GM11168 (cell line): ENCODE data around the gene OPCML.

Experiments used
- in situ Hi-C: fragments of 300-500 bp; cut with MboI; formaldehyde crosslinking; loops from one replicate; pipeline ENCODE4 v1.12.0; 2022; ENCODE audit warnings: low sequenced_read_pairs; ENCODE audit not compliant: unreplicated experiment

OPCML gene

GRCh38 chr11:133020372-133020714 lies 512.0 kb downstream of the OPCML start:
- in situ Hi-C loops: no loop called here

- in situ Hi-C loops: no loop called here
These were observed 512.5 kb downstream of the OPCML start for GRCh38 chr11:133019545-133020371.

- in situ Hi-C loops: no loop called here
These were observed 516.8 kb downstream of the OPCML start for GRCh38 chr11:133015457-133015856.

- in situ Hi-C loops: no loop called here
These were observed 518.0 kb downstream of the OPCML start for GRCh38 chr11:133014337-133014736.

- in situ Hi-C loops: no loop called here
These were observed 519.5 kb downstream of the OPCML start for GRCh38 chr11:133012803-133013202.

- in situ Hi-C loops: no loop called here
These were observed 520.7 kb downstream of the OPCML start for GRCh38 chr11:133011604-133012003.

- in situ Hi-C loops: no loop called here
These were observed 525.2 kb downstream of the OPCML start for GRCh38 chr11:133007027-133007584.

- in situ Hi-C loops: no loop called here
These were observed 527.9 kb downstream of the OPCML start for GRCh38 chr11:133004369-133004768.

GRCh38 chr11:132999516-132999915 lies 532.8 kb downstream of the OPCML start:
- in situ Hi-C loops: no loop called here

- in situ Hi-C loops: no loop called here
These were observed 533.3 kb downstream of the OPCML start for GRCh38 chr11:132999031-132999430.

- in situ Hi-C loops: no loop called here
These were observed 534.9 kb downstream of the OPCML start for GRCh38 chr11:132997396-132997795.

GRCh38 chr11:132994966-132995365 lies 537.3 kb downstream of the OPCML start:
- in situ Hi-C loops: no loop called here

- in situ Hi-C loops: no loop called here
These were observed 538.3 kb downstream of the OPCML start for GRCh38 chr11:132993991-132994502.

- in situ Hi-C loops: no loop called here
These were observed 539.3 kb downstream of the OPCML start for GRCh38 chr11:132992838-132993631.

GRCh38 chr11:132988411-132988810 lies 543.9 kb downstream of the OPCML start:
- in situ Hi-C loops: no loop called here

- in situ Hi-C loops: no loop called here
These were observed 544.4 kb downstream of the OPCML start for GRCh38 chr11:132987936-132988335.

- in situ Hi-C loops: no loop called here
These were observed 548.7 kb downstream of the OPCML start for GRCh38 chr11:132983641-132983978.

GRCh38 chr11:132982772-132983640 lies 549.3 kb downstream of the OPCML start:
- in situ Hi-C loops: no loop called here

- in situ Hi-C loops: no loop called here
These were observed 551.0 kb downstream of the OPCML start for GRCh38 chr11:132981131-132981956.
